ENCODE results near the gene HDAC9.

The HDAC9 gene

GRCh38 chr7:18494406-18494805, 1.1 kb upstream of the HDAC9 start:
- TF ChIP-seq CTCF (conservative IDR thresholded peaks at IDR 0.05), result no peak
- no peak for TF ChIP-seq ZFX (IDR thresholded peaks at IDR 0.05)
- no peak overlapping the region for H3K27ac ChIP-seq

DNA sequence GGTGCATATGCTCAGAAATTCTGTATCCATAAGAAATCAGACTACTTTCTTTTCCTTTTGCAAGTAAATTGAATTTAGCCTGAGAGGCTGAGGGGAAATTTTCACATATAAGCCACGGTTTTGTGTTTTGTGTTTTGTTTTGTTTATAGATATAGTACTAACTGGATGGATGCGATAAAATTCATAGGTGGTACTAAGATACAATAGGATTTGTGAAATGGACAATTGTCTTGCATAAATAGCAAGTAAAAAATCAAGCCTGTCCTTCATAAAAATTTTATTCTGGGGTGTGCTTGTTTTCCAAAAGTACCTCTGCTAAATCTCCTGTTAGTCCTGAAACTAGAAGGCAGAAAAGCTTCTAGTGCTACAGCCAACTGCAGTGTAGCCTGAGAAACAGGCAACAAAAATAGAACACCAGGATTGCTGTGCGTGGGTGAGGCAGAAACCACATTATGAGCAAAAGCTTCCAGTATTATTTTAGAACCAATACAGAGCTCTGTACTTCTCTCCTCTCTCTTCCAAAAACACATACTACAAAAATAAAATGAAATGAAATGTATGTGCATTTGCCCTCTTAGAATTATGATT, 634 bp upstream of the HDAC9 start:
- H3K27ac ChIP-seq, result no peak overlapping the region
- TF ChIP-seq ZFX (IDR thresholded peaks at IDR 0.05) (no peak), CTCF (conservative IDR thresholded peaks at IDR 0.05) (no peak)

- no peak for TF ChIP-seq CTCF (conservative IDR thresholded peaks at IDR 0.05)
- no peak for TF ChIP-seq ZFX (IDR thresholded peaks at IDR 0.05)
- no peak overlapping the region for H3K27ac ChIP-seq
These were observed 772 bp downstream of the HDAC9 start for GRCh38 chr7:18496341-18496700.

DNA sequence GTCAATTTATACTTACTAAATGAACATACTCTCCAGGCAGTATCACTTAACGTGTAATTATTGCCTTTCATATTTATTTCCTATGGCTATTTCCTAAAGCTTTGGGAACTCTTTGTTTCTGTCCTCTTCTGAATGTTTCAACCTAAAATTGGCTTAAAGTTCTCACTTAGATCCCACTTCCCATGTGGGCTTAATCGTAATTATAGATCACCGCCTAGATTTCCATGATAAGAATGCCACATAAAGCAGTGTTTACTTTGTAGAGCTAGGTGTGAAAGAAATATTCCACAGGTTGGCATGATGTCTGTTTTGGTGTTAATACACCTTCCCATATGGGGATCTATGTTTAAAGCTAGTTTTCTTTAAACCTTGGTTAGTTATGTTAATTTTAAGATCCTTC, 1.5 kb downstream of the HDAC9 start:
- TF ChIP-seq CTCF (conservative IDR thresholded peaks at IDR 0.05), result no peak
- no peak overlapping the region for H3K27ac ChIP-seq

GRCh38 chr7:18497800-18498199, 2.3 kb downstream of the HDAC9 start:
- no peak overlapping the region for H3K27ac ChIP-seq
- TF ChIP-seq ZFX (IDR thresholded peaks at IDR 0.05) (no peak), CTCF (conservative IDR thresholded peaks at IDR 0.05) (no peak)

GRCh38 chr7:18498341-18498740, 2.8 kb downstream of the HDAC9 start:
- TF ChIP-seq CTCF (conservative IDR thresholded peaks at IDR 0.05), result no peak
- TF ChIP-seq ZFX (IDR thresholded peaks at IDR 0.05), result no peak
- no peak overlapping the region for H3K27ac ChIP-seq

GRCh38 chr7:18499407-18500177, 4.0 kb downstream of the HDAC9 start:
- no peak overlapping the region for H3K27ac ChIP-seq
- TF ChIP-seq ZFX (IDR thresholded peaks at IDR 0.05) (no peak), CTCF (conservative IDR thresholded peaks at IDR 0.05) (no peak)
